ENCODE measurements around the gene AHNAK2.
"Not testable (repeated sequence)": the region's sequence is repeated elsewhere in the genome, so short reads cannot be mapped to it uniquely, and the experiment has no call there.

Gene AHNAK2

GRCh38 chr14:104950701-104951100 is 27.5 kb downstream of the AHNAK2 start:
- not testable (repeated sequence) for FAIRE-seq

- FAIRE-seq, result no peak
These were observed 28.2 kb downstream of the AHNAK2 start for GRCh38 chr14:104950021-104950420.

GRCh38 chr14:104949406-104949955 is 28.7 kb downstream of the AHNAK2 start:
- not testable (repeated sequence) for FAIRE-seq

GRCh38 chr14:104948736-104949031 is 29.5 kb downstream of the AHNAK2 start:
- no peak for FAIRE-seq

- FAIRE-seq, result not testable (repeated sequence)
These were observed 30.1 kb downstream of the AHNAK2 start for GRCh38 chr14:104947881-104948735.

- FAIRE-seq, result not testable (repeated sequence)
These were observed 31.0 kb downstream of the AHNAK2 start for GRCh38 chr14:104947201-104947600.

GRCh38 chr14:104945986-104946965 is 31.9 kb downstream of the AHNAK2 start:
- not testable (repeated sequence) for FAIRE-seq

GRCh38 chr14:104945266-104945665 is 32.9 kb downstream of the AHNAK2 start:
- FAIRE-seq, result not testable (repeated sequence)

- not testable (repeated sequence) for FAIRE-seq
These were observed 33.6 kb downstream of the AHNAK2 start for GRCh38 chr14:104944436-104945205.

GRCh38 chr14:104944016-104944308 is 34.2 kb downstream of the AHNAK2 start:
- not testable (repeated sequence) for FAIRE-seq

GRCh38 chr14:104943216-104944015 is 34.8 kb downstream of the AHNAK2 start:
- FAIRE-seq, result not testable (repeated sequence)

GRCh38 chr14:104942586-104942985 is 35.6 kb downstream of the AHNAK2 start:
- FAIRE-seq, result no peak

GRCh38 chr14:104941508-104942365 is 36.4 kb downstream of the AHNAK2 start:
- FAIRE-seq, result no peak

GRCh38 chr14:104940526-104941150 is 37.5 kb downstream of the AHNAK2 start:
- no peak for FAIRE-seq

GRCh38 chr14:104939666-104940410 is 38.3 kb downstream of the AHNAK2 start:
- no peak for FAIRE-seq

GRCh38 chr14:104938960-104939359 is 39.2 kb downstream of the AHNAK2 start:
- FAIRE-seq, result no peak

GRCh38 chr14:104938436-104938835 is 39.7 kb downstream of the AHNAK2 start:
- FAIRE-seq, result no peak

GRCh38 chr14:104937694-104938365 is 40.3 kb downstream of the AHNAK2 start:
- FAIRE-seq, result no peak

- FAIRE-seq, result no peak
These were observed 41.0 kb downstream of the AHNAK2 start for GRCh38 chr14:104937161-104937560.

All from endometrium (tissue), 2 donors.